ENCODE measurements around the gene DMBX1.

- no peak for TF ChIP-seq CTCF (IDR thresholded peaks at IDR 0.05 in 8 of 11, conservative IDR thresholded peaks at IDR 0.05 in 3 of 11)
- no peak for TF ChIP-seq POLR2A (IDR thresholded peaks at IDR 0.05)
Measured at GRCh38 chr1:46461017-46461808, 28.4 kb upstream of the DMBX1 start.
